ENCODE measurements around the gene MUSK.

GRCh38 chr9:110768886-110769285 lies 100.3 kb downstream of the MUSK start:
- no peak for TF ChIP-seq CEBPB (IDR thresholded peaks at IDR 0.05; ENCODE audit: low read depth, low read length)
- TF ChIP-seq, protein P1, sequence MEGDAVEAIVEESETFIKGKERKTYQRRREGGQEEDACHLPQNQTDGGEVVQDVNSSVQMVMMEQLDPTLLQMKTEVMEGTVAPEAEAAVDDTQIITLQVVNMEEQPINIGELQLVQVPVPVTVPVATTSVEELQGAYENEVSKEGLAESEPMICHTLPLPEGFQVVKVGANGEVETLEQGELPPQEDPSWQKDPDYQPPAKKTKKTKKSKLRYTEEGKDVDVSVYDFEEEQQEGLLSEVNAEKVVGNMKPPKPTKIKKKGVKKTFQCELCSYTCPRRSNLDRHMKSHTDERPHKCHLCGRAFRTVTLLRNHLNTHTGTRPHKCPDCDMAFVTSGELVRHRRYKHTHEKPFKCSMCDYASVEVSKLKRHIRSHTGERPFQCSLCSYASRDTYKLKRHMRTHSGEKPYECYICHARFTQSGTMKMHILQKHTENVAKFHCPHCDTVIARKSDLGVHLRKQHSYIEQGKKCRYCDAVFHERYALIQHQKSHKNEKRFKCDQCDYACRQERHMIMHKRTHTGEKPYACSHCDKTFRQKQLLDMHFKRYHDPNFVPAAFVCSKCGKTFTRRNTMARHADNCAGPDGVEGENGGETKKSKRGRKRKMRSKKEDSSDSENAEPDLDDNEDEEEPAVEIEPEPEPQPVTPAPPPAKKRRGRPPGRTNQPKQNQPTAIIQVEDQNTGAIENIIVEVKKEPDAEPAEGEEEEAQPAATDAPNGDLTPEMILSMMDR (IDR thresholded peaks at IDR 0.05; ENCODE audit: control extremely low read depth in 1 of 3, insufficient read depth in 1 of 3, low read depth in 1 of 3, low read length in 3 of 3), result no peak
